ENCODE results near the gene EI24. TPM values are rescaled to one million over a fixed set of nuclear protein-coding genes. Genes with fewer than 3 reads are reported as not detected.
A peak's percentile ranks its signal among the peaks of the same experiment; 100 is the strongest.

EI24 gene
- total and polyA plus RNA-seq, 2 donors (not counting 1 experiment from before 2014, with no cell fraction given), result 12.9 to 21.9 TPM

- peak overlapping the region in 1 of 2 donors; percentile 98 for H3K27ac ChIP-seq (ENCODE audit: low read length in 2 of 2)
- no peaks in the 10 kb centered on the region for H3K9me3 ChIP-seq (ENCODE audit: control extremely low read depth in 1 of 3, control insufficient read depth in 2 of 3, insufficient read depth in 1 of 3, low read length in 2 of 3)
- Mint-ChIP-seq H3K4me1 (peaks cover 14% of the 10 kb centered on the region), H3K4me3 (peak overlapping the region; percentile 95), H3K27ac (peak overlapping the region; percentile 79), H3K9me3 (ENCODE audit: insufficient read depth) (no peaks in the 10 kb centered on the region), H3K27me3 (no peaks in the 10 kb centered on the region)
- peak overlapping the region; percentile 90 for H3K9ac ChIP-seq (ENCODE audit: low read length)
- DNase-seq, result peak; percentile 58
- H2AFZ ChIP-seq (ENCODE audit: insufficient read depth, low read depth, low read length, poor library complexity, severe bottlenecking), result peak overlapping the region; percentile 84
- ATAC-seq (ENCODE audit: low read depth), result peak; percentile 15
- 6% methylated on average over 5 of the region's 18 CpGs for WGBS (ENCODE audit: insufficient coverage)
- H3K4me2 ChIP-seq (replicated peaks; ENCODE audit: low read depth, low read length, poor library complexity, severe bottlenecking), result peak overlapping the region; percentile 85
- no peaks in the 10 kb centered on the region for H3K27me3 ChIP-seq (replicated peaks in 1 of 4; ENCODE audit: control extremely low read depth in 1 of 4, control insufficient read depth in 3 of 4, insufficient read depth in 4 of 4, low read length in 3 of 4)
- H3K36me3 ChIP-seq (replicated peaks in 1 of 2; ENCODE audit: control extremely low read depth in 1 of 2, control insufficient read depth in 1 of 2, extremely low read depth in 1 of 2, insufficient read depth in 2 of 2, low read length in 1 of 2), result peaks cover 0 to 2% of the 10 kb centered on the region in 2 experiments
- CTCF ChIA-PET, result interaction anchor here (0.9 to 1.7 kb wide), 4 partner anchors 56 to 269 kb away, joined by 3 to 4 read pairs (median 4); partner anchors contain the start of gene EI24
- intact Hi-C loops (cut with micrococcal nuclease), result no loop called here
- peak overlapping the region; percentile 81 to 96 (median 94) for H3K4me3 ChIP-seq (ENCODE audit: control extremely low read depth in 1 of 5, extremely low read depth in 1 of 5, insufficient read depth in 1 of 5, low read depth in 2 of 5, low read length in 4 of 5)
- POLR2A ChIA-PET, result interaction anchor here (0.6 kb wide), 1 partner anchor 58 kb away, joined by 8 read pairs; no protein-coding TSS in a partner anchor
- no peaks in the 10 kb centered on the region for H4K20me1 ChIP-seq (ENCODE audit: control insufficient read depth, insufficient read depth, low read length, poor library complexity, severe bottlenecking)
- TF ChIP-seq CTCF (IDR thresholded peaks at IDR 0.05) (peak; percentile 39), EZH2 (IDR thresholded peaks at IDR 0.05; ENCODE audit: borderline replicate concordance, insufficient read depth, low read depth, low read length, poor library complexity, severe bottlenecking) (no peak)
- no peaks in the 10 kb centered on the region for H3K79me2 ChIP-seq (ENCODE audit: control insufficient read depth, insufficient read depth, low read length)
- H3K4me1 ChIP-seq (ENCODE audit: control insufficient read depth in 2 of 2, insufficient read depth in 2 of 2, low read length in 2 of 2), result peaks cover 11 to 18% of the 10 kb centered on the region in 2 donors
Measured at GRCh38 chr11:125626288-125626950, 57.1 kb downstream of the EI24 start.

GRCh38 chr11:125627236-125627910, 58.1 kb downstream of the EI24 start:
- H3K27me3 ChIP-seq (replicated peaks in 1 of 4; ENCODE audit: control extremely low read depth in 1 of 4, control insufficient read depth in 3 of 4, insufficient read depth in 4 of 4, low read length in 3 of 4), result no peaks in the 10 kb centered on the region
- H3K4me3 ChIP-seq (ENCODE audit: control extremely low read depth in 1 of 5, extremely low read depth in 1 of 5, insufficient read depth in 1 of 5, low read depth in 2 of 5, low read length in 4 of 5), result no peak overlapping the region
- 100% methylated on average over 1 of the region's 7 CpGs for WGBS (ENCODE audit: insufficient coverage)
- H3K9ac ChIP-seq (ENCODE audit: low read length), result no peak overlapping the region
- H3K36me3 ChIP-seq (replicated peaks in 1 of 2; ENCODE audit: control extremely low read depth in 1 of 2, control insufficient read depth in 1 of 2, extremely low read depth in 1 of 2, insufficient read depth in 2 of 2, low read length in 1 of 2), result no peaks in the 10 kb centered on the region
- CTCF ChIA-PET, result interaction anchor here (0.9 kb wide), 1 partner anchor 204 kb away, joined by 3 read pairs; no protein-coding TSS in a partner anchor
- peaks cover 14% of the 10 kb centered on the region for H3K4me1 Mint-ChIP-seq
- DNase-seq (no peak), ATAC-seq (ENCODE audit: low read depth) (no peak)
- peak overlapping the region; percentile 85 for H3K4me2 ChIP-seq (replicated peaks; ENCODE audit: low read depth, low read length, poor library complexity, severe bottlenecking)
- H3K27me3 Mint-ChIP-seq, result no peaks in the 10 kb centered on the region
- H4K20me1 ChIP-seq (ENCODE audit: control insufficient read depth, insufficient read depth, low read length, poor library complexity, severe bottlenecking), result no peaks in the 10 kb centered on the region
- H2AFZ ChIP-seq (ENCODE audit: insufficient read depth, low read depth, low read length, poor library complexity, severe bottlenecking), result peak overlapping the region; percentile 84
- peak overlapping the region; percentile 53 for H3K4me3 Mint-ChIP-seq
- POLR2A ChIA-PET, result no interaction called here
- TF ChIP-seq CTCF (IDR thresholded peaks at IDR 0.05), result no peak
- no peak for TF ChIP-seq EZH2 (IDR thresholded peaks at IDR 0.05; ENCODE audit: borderline replicate concordance, insufficient read depth, low read depth, low read length, poor library complexity, severe bottlenecking)
- H3K27ac ChIP-seq (ENCODE audit: low read length in 2 of 2), result no peak overlapping the region
- H3K79me2 ChIP-seq (ENCODE audit: control insufficient read depth, insufficient read depth, low read length), result no peaks in the 10 kb centered on the region
- no peak overlapping the region for H3K27ac Mint-ChIP-seq
- no peaks in the 10 kb centered on the region for H3K9me3 ChIP-seq (ENCODE audit: control extremely low read depth in 1 of 3, control insufficient read depth in 2 of 3, insufficient read depth in 1 of 3, low read length in 2 of 3)
- no peaks in the 10 kb centered on the region for H3K9me3 Mint-ChIP-seq (ENCODE audit: insufficient read depth)
- intact Hi-C loops (cut with micrococcal nuclease), result no loop called here
- H3K4me1 ChIP-seq (ENCODE audit: control insufficient read depth in 2 of 2, insufficient read depth in 2 of 2, low read length in 2 of 2), result peaks cover 11 to 18% of the 10 kb centered on the region in 2 donors
